Peyer's patch (tissue), 4 donors: ENCODE data around the gene KCTD19. TPM values are rescaled to one million over a fixed set of nuclear protein-coding genes. Genes with fewer than 3 reads are reported as not detected.

Source experiments
- DNase-seq, 3 donors: peaks; one replicate each; pipeline ENCODE4 v3.0.0-alpha.2; 2017 to 2019
- H3K27ac ChIP-seq, 4 donors: fragments of 200-600 bp; sonication (generic); one replicate each; pipeline ENCODE4 v1.5.1; 2016 to 2019
- H3K27me3 ChIP-seq, 2 donors: fragments of 200-600 bp; sonication (generic); one replicate each; pipeline ENCODE4 v1.5.1; 2019
- H3K36me3 ChIP-seq, 3 donors: fragments of 200-600 bp; sonication (generic); one replicate each; pipeline ENCODE4 v1.5.1; 2016 to 2019
- H3K4me1 ChIP-seq, 4 donors: fragments of 200-600 bp; sonication (generic); one replicate each; pipeline ENCODE4 v1.5.1; 2016 to 2019
- H3K4me3 ChIP-seq, 4 donors: fragments of 200-600 bp; sonication (generic); 1 replicate in 3 of 4; 2 replicates in 1 of 4; pipeline ENCODE4 v1.5.1; 2016 to 2019; ENCODE audit warnings: mild to moderate bottlenecking in 1 of 4
- H3K9me3 ChIP-seq, 4 donors: fragments of 200-600 bp; sonication (generic); one replicate each; pipeline ENCODE4 v1.5.1; 2016 to 2019; ENCODE audit warnings: mild to moderate bottlenecking in 1 of 4
- CTCF ChIP-seq, 6 experiments: fragments of 450-650 bp in 4 of 6; fragments of 200-600 bp in 2 of 6; sonication (generic) in 1 of 6; IDR thresholded peaks; one replicate each; pipeline ENCODE4 v1.5.1; 2017 to 2019; ENCODE audit warnings: antibody characterized with exemption in 6 of 6, mild to moderate bottlenecking in 3 of 6, moderate library complexity in 1 of 6
- POLR2A ChIP-seq, 2 donors: fragments of 450-650 bp; IDR thresholded peaks; one replicate each; pipeline ENCODE4 v1.5.1; 2017; ENCODE audit warnings: antibody characterized with exemption in 2 of 2, mild to moderate bottlenecking in 2 of 2, moderate library complexity in 2 of 2
- total RNA-seq, 4 donors: library from RNA; depleted of rRNA; stranded (reverse); fragments of >200 nt; gene quantifications; one replicate each; pipeline ENCODE4 v1.1.0, GENCODE V29; 2016

The KCTD19 gene
- total RNA-seq, 4 donors from 2014 or later, result not detected

GRCh38 chr16:67302076-67302475 lies 24.5 kb downstream of the KCTD19 start:
- TF ChIP-seq CTCF (IDR thresholded peaks at IDR 0.05), result no peak
- TF ChIP-seq POLR2A (IDR thresholded peaks at IDR 0.05), result no peak

GRCh38 chr16:67301080-67301782 lies 25.3 kb downstream of the KCTD19 start:
- H3K27me3 ChIP-seq, result no peaks in the 10 kb centered on the region
- TF ChIP-seq CTCF (IDR thresholded peaks at IDR 0.05) (no peak), POLR2A (IDR thresholded peaks at IDR 0.05) (no peak)
- no peak overlapping the region for H3K4me3 ChIP-seq
- H3K9me3 ChIP-seq, result no peaks in the 10 kb centered on the region
- no peak for DNase-seq
- H3K27ac ChIP-seq, result no peak overlapping the region
- H3K36me3 ChIP-seq, result no peaks in the 10 kb centered on the region
- no peaks in the 10 kb centered on the region for H3K4me1 ChIP-seq

More at GRCh38 chr16:67302076-67302475, 24.5 kb downstream of the KCTD19 start:
- Histone ChIP-seq H3K36me3 (no peaks in the 10 kb centered on the region), H3K27me3 (no peaks in the 10 kb centered on the region), H3K4me3 (no peak overlapping the region), H3K4me1 (no peaks in the 10 kb centered on the region), H3K27ac (no peak overlapping the region), H3K9me3 (no peaks in the 10 kb centered on the region)
- no peak for DNase-seq

GRCh38 chr16:67299269-67299668 lies 27.3 kb downstream of the KCTD19 start:
- Histone ChIP-seq H3K4me3 (no peak overlapping the region), H3K27ac (no peak overlapping the region), H3K9me3 (no peaks in the 10 kb centered on the region), H3K4me1 (no peaks in the 10 kb centered on the region), H3K36me3 (no peaks in the 10 kb centered on the region), H3K27me3 (no peaks in the 10 kb centered on the region)
- DNase-seq, result peak in 1 of 3 donors; percentile 23
- TF ChIP-seq CTCF (IDR thresholded peaks at IDR 0.05), result no peak
- TF ChIP-seq POLR2A (IDR thresholded peaks at IDR 0.05), result no peak

- no peaks in the 10 kb centered on the region for H3K9me3 ChIP-seq
Observed at GRCh38 chr16:67298277-67298676, 28.3 kb downstream of the KCTD19 start.

GRCh38 chr16:67296420-67296819 lies 30.1 kb downstream of the KCTD19 start:
- Histone ChIP-seq H3K27me3 (no peaks in the 10 kb centered on the region), H3K4me3 (no peak overlapping the region), H3K36me3 (no peaks in the 10 kb centered on the region), H3K9me3 (no peaks in the 10 kb centered on the region), H3K27ac (no peak overlapping the region), H3K4me1 (no peaks in the 10 kb centered on the region)
- no peak for DNase-seq
- TF ChIP-seq POLR2A (IDR thresholded peaks at IDR 0.05), result no peak
- TF ChIP-seq CTCF (IDR thresholded peaks at IDR 0.05), result no peak

More at GRCh38 chr16:67298277-67298676, 28.3 kb downstream of the KCTD19 start:
- Histone ChIP-seq H3K4me3 (no peak overlapping the region), H3K36me3 (no peaks in the 10 kb centered on the region), H3K27ac (no peak overlapping the region), H3K4me1 (no peaks in the 10 kb centered on the region), H3K27me3 (no peaks in the 10 kb centered on the region)
- DNase-seq, result no peak
- no peak for TF ChIP-seq POLR2A (IDR thresholded peaks at IDR 0.05)
- TF ChIP-seq CTCF (IDR thresholded peaks at IDR 0.05), result no peak
